ENCODE measurements around the gene OTUD5.

Gene OTUD5

GRCh38 chrX:48918643-48919340, 38.6 kb downstream of the OTUD5 start, which contains the start of gene PIM2 (continued):
- TF ChIP-seq ZNF521 (tag by site-specific recombination; IDR thresholded peaks at IDR 0.05) (no peak), ZNF202 (tag by site-specific recombination; IDR thresholded peaks at IDR 0.05; ENCODE audit: borderline replicate concordance) (no peak), WT1 (tag by site-specific recombination; IDR thresholded peaks at IDR 0.05) (no peak), ZNF660 (tag by site-specific recombination; IDR thresholded peaks at IDR 0.05) (peak; percentile 45; the same call in 1 of the 2 replicates), ZNF391 (tag by site-specific recombination; IDR thresholded peaks at IDR 0.05; ENCODE audit: borderline replicate concordance, low read depth) (no peak), ZNF169 (tag by site-specific recombination; IDR thresholded peaks at IDR 0.05) (no peak), ZXDB (tag by site-specific recombination; IDR thresholded peaks at IDR 0.05) (0 out of 2 replicates have a peak, but pooled peaks have one; percentile 46), ZNF488 (tag by site-specific recombination; IDR thresholded peaks at IDR 0.05) (no peak), ZNF530 (tag by site-specific recombination; IDR thresholded peaks at IDR 0.05; ENCODE audit: low read depth) (no peak), ZBTB8A (tag by site-specific recombination; IDR thresholded peaks at IDR 0.05) (peak; percentile 87), ZNF280D (tag by site-specific recombination; IDR thresholded peaks at IDR 0.05) (no peak), TSHZ1 (tag by site-specific recombination; IDR thresholded peaks at IDR 0.05; ENCODE audit: borderline replicate concordance) (no peak), ZSCAN30 (tag by site-specific recombination; IDR thresholded peaks at IDR 0.05) (no peak), ZNF394 (tag by site-specific recombination; IDR thresholded peaks at IDR 0.05; ENCODE audit: borderline replicate concordance) (no peak), ZNF19 (tag by site-specific recombination; IDR thresholded peaks at IDR 0.05; ENCODE audit: low read depth) (no peak), ZNF341 (tag by site-specific recombination; IDR thresholded peaks at IDR 0.05; ENCODE audit: low read depth) (peak; percentile 72), ZNF777 (tag by site-specific recombination; IDR thresholded peaks at IDR 0.05; ENCODE audit: borderline replicate concordance) (no peak), ZBTB26 (tag by site-specific recombination; optimal IDR thresholded peaks at IDR 0.05) (peak; percentile 80), ZNF473 (tag by site-specific recombination; IDR thresholded peaks at IDR 0.05) (no peak), ZNF324 (tag by site-specific recombination; IDR thresholded peaks at IDR 0.05) (0 out of 2 replicates have a peak, but pooled peaks have one; percentile 18), ZNF239 (tag by site-specific recombination; IDR thresholded peaks at IDR 0.05) (no peak)
- TF ChIP-seq, protein P1, sequence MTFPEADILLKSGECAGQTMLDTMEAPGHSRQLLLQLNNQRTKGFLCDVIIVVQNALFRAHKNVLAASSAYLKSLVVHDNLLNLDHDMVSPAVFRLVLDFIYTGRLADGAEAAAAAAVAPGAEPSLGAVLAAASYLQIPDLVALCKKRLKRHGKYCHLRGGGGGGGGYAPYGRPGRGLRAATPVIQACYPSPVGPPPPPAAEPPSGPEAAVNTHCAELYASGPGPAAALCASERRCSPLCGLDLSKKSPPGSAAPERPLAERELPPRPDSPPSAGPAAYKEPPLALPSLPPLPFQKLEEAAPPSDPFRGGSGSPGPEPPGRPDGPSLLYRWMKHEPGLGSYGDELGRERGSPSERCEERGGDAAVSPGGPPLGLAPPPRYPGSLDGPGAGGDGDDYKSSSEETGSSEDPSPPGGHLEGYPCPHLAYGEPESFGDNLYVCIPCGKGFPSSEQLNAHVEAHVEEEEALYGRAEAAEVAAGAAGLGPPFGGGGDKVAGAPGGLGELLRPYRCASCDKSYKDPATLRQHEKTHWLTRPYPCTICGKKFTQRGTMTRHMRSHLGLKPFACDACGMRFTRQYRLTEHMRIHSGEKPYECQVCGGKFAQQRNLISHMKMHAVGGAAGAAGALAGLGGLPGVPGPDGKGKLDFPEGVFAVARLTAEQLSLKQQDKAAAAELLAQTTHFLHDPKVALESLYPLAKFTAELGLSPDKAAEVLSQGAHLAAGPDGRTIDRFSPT (tag by site-specific recombination; IDR thresholded peaks at IDR 0.05) = 0 out of 2 replicates have a peak, but pooled peaks have one; percentile 27
- TF ChIP-seq, protein P2, sequence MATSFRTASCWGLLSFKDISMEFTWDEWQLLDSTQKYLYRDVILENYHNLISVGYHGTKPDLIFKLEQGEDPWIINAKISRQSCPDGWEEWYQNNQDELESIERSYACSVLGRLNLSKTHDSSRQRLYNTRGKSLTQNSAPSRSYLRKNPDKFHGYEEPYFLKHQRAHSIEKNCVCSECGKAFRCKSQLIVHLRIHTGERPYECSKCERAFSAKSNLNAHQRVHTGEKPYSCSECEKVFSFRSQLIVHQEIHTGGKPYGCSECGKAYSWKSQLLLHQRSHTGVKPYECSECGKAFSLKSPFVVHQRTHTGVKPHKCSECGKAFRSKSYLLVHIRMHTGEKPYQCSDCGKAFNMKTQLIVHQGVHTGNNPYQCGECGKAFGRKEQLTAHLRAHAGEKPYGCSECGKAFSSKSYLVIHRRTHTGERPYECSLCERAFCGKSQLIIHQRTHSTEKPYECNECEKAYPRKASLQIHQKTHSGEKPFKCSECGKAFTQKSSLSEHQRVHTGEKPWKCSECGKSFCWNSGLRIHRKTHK (tag by site-specific recombination; IDR thresholded peaks at IDR 0.05) = no peak
- TF ChIP-seq, protein P3, sequence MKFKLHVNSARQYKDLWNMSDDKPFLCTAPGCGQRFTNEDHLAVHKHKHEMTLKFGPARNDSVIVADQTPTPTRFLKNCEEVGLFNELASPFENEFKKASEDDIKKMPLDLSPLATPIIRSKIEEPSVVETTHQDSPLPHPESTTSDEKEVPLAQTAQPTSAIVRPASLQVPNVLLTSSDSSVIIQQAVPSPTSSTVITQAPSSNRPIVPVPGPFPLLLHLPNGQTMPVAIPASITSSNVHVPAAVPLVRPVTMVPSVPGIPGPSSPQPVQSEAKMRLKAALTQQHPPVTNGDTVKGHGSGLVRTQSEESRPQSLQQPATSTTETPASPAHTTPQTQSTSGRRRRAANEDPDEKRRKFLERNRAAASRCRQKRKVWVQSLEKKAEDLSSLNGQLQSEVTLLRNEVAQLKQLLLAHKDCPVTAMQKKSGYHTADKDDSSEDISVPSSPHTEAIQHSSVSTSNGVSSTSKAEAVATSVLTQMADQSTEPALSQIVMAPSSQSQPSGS (tag by site-specific recombination; IDR thresholded peaks at IDR 0.05; ENCODE audit: low read depth) = no peak
